ENCODE results near the gene UBE2S.
"Not testable (repeated sequence)": the region's sequence is repeated elsewhere in the genome, so short reads cannot be mapped to it uniquely, and the experiment has no call there.

The UBE2S gene

GRCh38 chr19:55440411-55441105 is 33.0 kb upstream of the UBE2S start:
- DNase-seq (ENCODE audit: low read depth) = no peak

GRCh38 chr19:55439052-55439451 is 31.5 kb upstream of the UBE2S start:
- DNase-seq (ENCODE audit: low read depth) = no peak

GRCh38 chr19:55437410-55437809 is 29.8 kb upstream of the UBE2S start:
- no peak for DNase-seq (ENCODE audit: low read depth)

GRCh38 chr19:55436847-55437246 is 29.3 kb upstream of the UBE2S start:
- DNase-seq (ENCODE audit: low read depth) = no peak

GRCh38 chr19:55435020-55435419 is 27.4 kb upstream of the UBE2S start:
- no peak for DNase-seq (ENCODE audit: low read depth)

GRCh38 chr19:55434356-55434919 is 26.9 kb upstream of the UBE2S start:
- no peak for DNase-seq (ENCODE audit: low read depth)

GRCh38 chr19:55433292-55433691 is 25.7 kb upstream of the UBE2S start:
- DNase-seq (ENCODE audit: low read depth) = no peak

GRCh38 chr19:55432241-55432959 is 24.8 kb upstream of the UBE2S start:
- DNase-seq (ENCODE audit: low read depth) = no peak

- no peak for DNase-seq (ENCODE audit: low read depth)
These were observed 23.6 kb upstream of the UBE2S start for GRCh38 chr19:55431183-55431582.

- no peak for DNase-seq (ENCODE audit: low read depth)
These were observed 18.5 kb upstream of the UBE2S start for GRCh38 chr19:55426042-55426441.

- DNase-seq (ENCODE audit: low read depth) = no peak
These were observed 16.9 kb upstream of the UBE2S start for GRCh38 chr19:55424518-55424917.

- no peak for DNase-seq (ENCODE audit: low read depth)
These were observed 15.8 kb upstream of the UBE2S start for GRCh38 chr19:55423225-55424005.

GRCh38 chr19:55421281-55421680 is 13.7 kb upstream of the UBE2S start:
- DNase-seq (ENCODE audit: low read depth) = not testable (repeated sequence)

GRCh38 chr19:55419624-55420236 is 12.1 kb upstream of the UBE2S start:
- no peak for DNase-seq (ENCODE audit: low read depth)

GRCh38 chr19:55419103-55419502 is 11.5 kb upstream of the UBE2S start:
- no peak for DNase-seq (ENCODE audit: low read depth)

GRCh38 chr19:55418185-55418584 is 10.6 kb upstream of the UBE2S start:
- DNase-seq (ENCODE audit: low read depth) = peak; percentile 77

- no peak for DNase-seq (ENCODE audit: low read depth)
These were observed 2.6 kb upstream of the UBE2S start for GRCh38 chr19:55410168-55410567.

- not testable (repeated sequence) for DNase-seq (ENCODE audit: low read depth)
These were observed 1.6 kb upstream of the UBE2S start for GRCh38 chr19:55409179-55409578.

- no peak for DNase-seq (ENCODE audit: low read depth)
These were observed 915 bp upstream of the UBE2S start for GRCh38 chr19:55408533-55408872.

GRCh38 chr19:55407800-55408532 is 378 bp upstream of the UBE2S start:
- peak; percentile 99 for DNase-seq (ENCODE audit: low read depth)

GRCh38 chr19:55406826-55407549 is 600 bp downstream of the UBE2S start:
- DNase-seq (ENCODE audit: low read depth) = no peak

Data from HS-27A (cell line).